ENCODE results near the gene CNNM4.

Gene CNNM4

GRCh38 chr2:96739633-96740428 is 20.9 kb upstream of the CNNM4 start, which contains the start of gene LMAN2L:
TSS of gene LMAN2L (minus strand) at chr2:96740064. CDS start at chr2:96740040, 24 bp downstream.
- Mint-ChIP-seq H3K4me1 (ENCODE audit: low read depth) (peaks cover 24% of the 10 kb centered on the region), H3K27me3 (no peaks in the 10 kb centered on the region), H3K9me3 (no peaks in the 10 kb centered on the region), H3K27ac (peak within 1 kb of the TSS; percentile 91), H3K4me3 (peak within 1 kb of the TSS; percentile 94), H3K36me3 (ENCODE audit: low read depth) (peaks cover 34% of the 10 kb centered on the region)
- intact Hi-C loops (cut with micrococcal nuclease), result loop anchor here (1.0 kb wide), 2 partner anchors 20 to 103 kb away; partner anchors contain the start of gene CNNM4

- H3K4me3 Mint-ChIP-seq, result no peak overlapping the region
- no peaks in the 10 kb centered on the region for H3K9me3 Mint-ChIP-seq
- no peaks in the 10 kb centered on the region for H3K36me3 Mint-ChIP-seq (ENCODE audit: low read depth)
- peaks cover 11% of the 10 kb centered on the region for H3K4me1 Mint-ChIP-seq (ENCODE audit: low read depth)
- peaks cover 11% of the 10 kb centered on the region for H3K27me3 Mint-ChIP-seq
- no peak overlapping the region for H3K27ac Mint-ChIP-seq
- intact Hi-C loops (cut with micrococcal nuclease), result no loop called here
Observed at GRCh38 chr2:96747061-96747617, 13.6 kb upstream of the CNNM4 start.

GRCh38 chr2:96751800-96752199 is 8.9 kb upstream of the CNNM4 start:
- no peaks in the 10 kb centered on the region for H3K9me3 Mint-ChIP-seq
- no peaks in the 10 kb centered on the region for H3K36me3 Mint-ChIP-seq (ENCODE audit: low read depth)
- no peak overlapping the region for H3K4me3 Mint-ChIP-seq
- H3K27ac Mint-ChIP-seq, result no peak overlapping the region
- H3K27me3 Mint-ChIP-seq, result peaks cover 11% of the 10 kb centered on the region
- peaks cover 11% of the 10 kb centered on the region for H3K4me1 Mint-ChIP-seq (ENCODE audit: low read depth)
- intact Hi-C loops (cut with micrococcal nuclease), result no loop called here

GRCh38 chr2:96753661-96754282 is 6.9 kb upstream of the CNNM4 start:
- Mint-ChIP-seq H3K4me3 (no peak overlapping the region), H3K27me3 (peaks cover 12% of the 10 kb centered on the region), H3K9me3 (no peaks in the 10 kb centered on the region), H3K27ac (no peak overlapping the region), H3K36me3 (ENCODE audit: low read depth) (no peaks in the 10 kb centered on the region), H3K4me1 (ENCODE audit: low read depth) (no peaks in the 10 kb centered on the region)
- intact Hi-C loops (cut with micrococcal nuclease), result no loop called here

- intact Hi-C loops (cut with micrococcal nuclease), result no loop called here
- Mint-ChIP-seq H3K27ac (no peak overlapping the region), H3K27me3 (peaks cover 12% of the 10 kb centered on the region), H3K4me1 (ENCODE audit: low read depth) (peaks cover 4% of the 10 kb centered on the region), H3K36me3 (ENCODE audit: low read depth) (no peaks in the 10 kb centered on the region), H3K9me3 (no peaks in the 10 kb centered on the region), H3K4me3 (no peak overlapping the region)
Observed at GRCh38 chr2:96754317-96754716, 6.4 kb upstream of the CNNM4 start.

GRCh38 chr2:96756788-96757476 is 3.8 kb upstream of the CNNM4 start:
- Mint-ChIP-seq H3K9me3 (no peaks in the 10 kb centered on the region), H3K27ac (no peak overlapping the region), H3K27me3 (peaks cover 2% of the 10 kb centered on the region), H3K4me1 (ENCODE audit: low read depth) (peaks cover 28% of the 10 kb centered on the region), H3K36me3 (ENCODE audit: low read depth) (no peaks in the 10 kb centered on the region), H3K4me3 (no peak overlapping the region)
- intact Hi-C loops (cut with micrococcal nuclease), result no loop called here

- Mint-ChIP-seq H3K9me3 (no peaks in the 10 kb centered on the region), H3K27me3 (peaks cover 2% of the 10 kb centered on the region), H3K4me3 (no peak overlapping the region), H3K4me1 (ENCODE audit: low read depth) (peaks cover 33% of the 10 kb centered on the region), H3K27ac (no peak overlapping the region), H3K36me3 (ENCODE audit: low read depth) (no peaks in the 10 kb centered on the region)
- intact Hi-C loops (cut with micrococcal nuclease), result no loop called here
Observed at GRCh38 chr2:96757477-96757860, 3.2 kb upstream of the CNNM4 start.

GRCh38 chr2:96758987-96759386 is 1.7 kb upstream of the CNNM4 start:
- Mint-ChIP-seq H3K9me3 (no peaks in the 10 kb centered on the region), H3K27me3 (peaks cover 2% of the 10 kb centered on the region), H3K4me1 (ENCODE audit: low read depth) (peaks cover 48% of the 10 kb centered on the region), H3K27ac (no peak overlapping the region), H3K36me3 (ENCODE audit: low read depth) (peaks cover 5% of the 10 kb centered on the region), H3K4me3 (no peak overlapping the region)
- intact Hi-C loops (cut with micrococcal nuclease), result no loop called here

- peaks cover 2% of the 10 kb centered on the region for H3K27me3 Mint-ChIP-seq
- H3K4me1 Mint-ChIP-seq (ENCODE audit: low read depth), result peaks cover 54% of the 10 kb centered on the region
- peaks cover 5% of the 10 kb centered on the region for H3K36me3 Mint-ChIP-seq (ENCODE audit: low read depth)
- no peak overlapping the region for H3K4me3 Mint-ChIP-seq
- intact Hi-C loops (cut with micrococcal nuclease), result no loop called here
- no peak overlapping the region for H3K27ac Mint-ChIP-seq
- no peaks in the 10 kb centered on the region for H3K9me3 Mint-ChIP-seq
Observed at GRCh38 chr2:96759548-96759947, 1.2 kb upstream of the CNNM4 start.

GRCh38 chr2:96760986-96761832 is 507 bp downstream of the CNNM4 start:
- Mint-ChIP-seq H3K4me1 (ENCODE audit: low read depth) (peaks cover 68% of the 10 kb centered on the region), H3K36me3 (ENCODE audit: low read depth) (peaks cover 7% of the 10 kb centered on the region), H3K9me3 (no peaks in the 10 kb centered on the region), H3K27ac (peak overlapping the region; percentile 84), H3K27me3 (peaks cover 2% of the 10 kb centered on the region), H3K4me3 (peak overlapping the region; percentile 87)
- intact Hi-C loops (cut with micrococcal nuclease), result loop anchor here (1.0 to 5.0 kb wide), 4 partner anchors 21 to 224 kb away; partner anchors contain the start of genes ARID5A, CNNM3, KANSL3 and LMAN2L

GRCh38 chr2:96762529-96763311 is 2.0 kb downstream of the CNNM4 start:
- Mint-ChIP-seq H3K27ac (peak overlapping the region; percentile 72), H3K9me3 (no peaks in the 10 kb centered on the region), H3K27me3 (no peaks in the 10 kb centered on the region), H3K4me1 (ENCODE audit: low read depth) (peaks cover 83% of the 10 kb centered on the region), H3K4me3 (peak overlapping the region; percentile 87), H3K36me3 (ENCODE audit: low read depth) (peaks cover 22% of the 10 kb centered on the region)
- intact Hi-C loops (cut with micrococcal nuclease), result loop anchor here (5.0 kb wide), 3 partner anchors 55 to 225 kb away; partner anchors contain the start of genes ARID5A, CNNM3 and KANSL3

GRCh38 chr2:96763511-96764252 is 3.0 kb downstream of the CNNM4 start:
- H3K27ac Mint-ChIP-seq, result peak overlapping the region; percentile 72
- no peaks in the 10 kb centered on the region for H3K9me3 Mint-ChIP-seq
- peak overlapping the region; percentile 87 for H3K4me3 Mint-ChIP-seq
- intact Hi-C loops (cut with micrococcal nuclease), result loop anchor here (5.0 kb wide), 3 partner anchors 54 to 226 kb away; partner anchors contain the start of genes ARID5A, CNNM3 and KANSL3
- no peaks in the 10 kb centered on the region for H3K27me3 Mint-ChIP-seq
- peaks cover 93% of the 10 kb centered on the region for H3K4me1 Mint-ChIP-seq (ENCODE audit: low read depth)
- peaks cover 29% of the 10 kb centered on the region for H3K36me3 Mint-ChIP-seq (ENCODE audit: low read depth)
